BE2C (cell line): Measurements from ENCODE around the gene SMAD3. TPM values are rescaled to one million over a fixed set of nuclear protein-coding genes. Genes with fewer than 3 reads are reported as not detected.
A peak's percentile ranks its signal among the peaks of the same experiment; 100 is the strongest.
"Not testable (repeated sequence)": the region's sequence is repeated elsewhere in the genome, so short reads cannot be mapped to it uniquely, and the experiment has no call there.

Source experiments
- DNase-seq: peaks from one replicate; pipeline ENCODE4 v3.0.0-alpha.2; 2020
- H3K27me3 ChIP-seq: fragments of 250-450 bp; sonication (Bioruptor Pico); 2 replicates; pipeline ENCODE4 v1.5.1; 2020; ENCODE audit warnings: mild to moderate bottlenecking
- H3K36me3 ChIP-seq: fragments of 250-450 bp; sonication (Bioruptor Pico); 2 replicates; pipeline ENCODE4 v1.5.1; 2020; ENCODE audit warnings: mild to moderate bottlenecking
- H3K4me1 ChIP-seq: fragments of 250-450 bp; sonication (Bioruptor Pico); 2 replicates; pipeline ENCODE4 v1.5.1; 2020
- H3K4me3 ChIP-seq: 2 replicates; pipeline ENCODE4 v1.5.1; 2011; ENCODE audit warnings: low read depth, low read length
- H3K9me3 ChIP-seq: fragments of 250-450 bp; sonication (Bioruptor Pico); 2 replicates; pipeline ENCODE4 v1.5.1; 2020
- CTCF ChIP-seq: IDR thresholded peaks from 2 replicates; pipeline ENCODE4 v1.5.1; 2012; ENCODE audit warnings: mild to moderate bottlenecking, low read depth, low read length
- polyA plus RNA-seq: library from polyadenylated mRNA; unstranded; fragments of >200 nt; gene quantifications from one replicate; pipeline ENCODE4 v1.2.1, GENCODE V29; 2012; ENCODE audit warnings: low read depth, missing spikeins; ENCODE audit not compliant: insufficient read length, insufficient read depth

The SMAD3 gene
- polyA plus RNA-seq = 2.1 TPM

- no peaks in the 10 kb centered on the region for H3K36me3 ChIP-seq
- H3K4me3 ChIP-seq = peak within 1 kb of the TSS; percentile 84
- no peak for TF ChIP-seq CTCF
- peak; percentile 87 for DNase-seq
- H3K9me3 ChIP-seq = no peaks in the 10 kb centered on the region
- no peaks in the 10 kb centered on the region for H3K4me1 ChIP-seq
- H3K27me3 ChIP-seq = no peaks in the 10 kb centered on the region
These were observed at the start of gene SMAD3 for GRCh38 chr15:67065531-67066005. Gene SMAD3, plus strand, starts transcription at chr15:67065602. Its CDS starts 553 bp downstream, at chr15:67066155.

- H3K4me3 ChIP-seq = no peak overlapping the region
- no peaks in the 10 kb centered on the region; the same call in 1 of the 2 replicates for H3K9me3 ChIP-seq
- no peaks in the 10 kb centered on the region for H3K27me3 ChIP-seq
- DNase-seq = no peak
- no peak for TF ChIP-seq CTCF
- H3K4me1 ChIP-seq = no peaks in the 10 kb centered on the region
- H3K36me3 ChIP-seq = no peaks in the 10 kb centered on the region
These were observed 48.1 kb upstream of the SMAD3 start for GRCh38 chr15:67017311-67017710.

GRCh38 chr15:67018026-67018425, 47.4 kb upstream of the SMAD3 start:
- Histone ChIP-seq H3K9me3 (no peaks in the 10 kb centered on the region; the same call in 1 of the 2 replicates), H3K27me3 (no peaks in the 10 kb centered on the region), H3K36me3 (no peaks in the 10 kb centered on the region), H3K4me1 (no peaks in the 10 kb centered on the region), H3K4me3 (no peak overlapping the region)
- no peak for DNase-seq
- TF ChIP-seq CTCF = no peak

GRCh38 chr15:67018441-67018840, 47.0 kb upstream of the SMAD3 start:
- H3K27me3 ChIP-seq = no peaks in the 10 kb centered on the region
- no peak for DNase-seq
- peaks cover under 1% of the 10 kb centered on the region for H3K4me1 ChIP-seq
- no peaks in the 10 kb centered on the region; the same call in 1 of the 2 replicates for H3K9me3 ChIP-seq
- no peaks in the 10 kb centered on the region for H3K36me3 ChIP-seq
- H3K4me3 ChIP-seq = no peak overlapping the region
- no peak for TF ChIP-seq CTCF

- no peaks in the 10 kb centered on the region; the same call in 1 of the 2 replicates for H3K9me3 ChIP-seq
- no peak for TF ChIP-seq CTCF
- DNase-seq = no peak
- H3K4me3 ChIP-seq = no peak overlapping the region
- no peaks in the 10 kb centered on the region for H3K36me3 ChIP-seq
- no peaks in the 10 kb centered on the region for H3K27me3 ChIP-seq
- H3K4me1 ChIP-seq = peaks cover 7% of the 10 kb centered on the region
These were observed 46.3 kb upstream of the SMAD3 start for GRCh38 chr15:67019069-67019468.

- DNase-seq = no peak
- no peaks in the 10 kb centered on the region for H3K27me3 ChIP-seq
- H3K4me3 ChIP-seq = no peak overlapping the region
- no peak for TF ChIP-seq CTCF
- H3K4me1 ChIP-seq = peaks cover 8% of the 10 kb centered on the region
- no peaks in the 10 kb centered on the region; the same call in 1 of the 2 replicates for H3K9me3 ChIP-seq
- no peaks in the 10 kb centered on the region for H3K36me3 ChIP-seq
These were observed 45.4 kb upstream of the SMAD3 start for GRCh38 chr15:67019884-67020520.

GRCh38 chr15:67020668-67021067, 44.7 kb upstream of the SMAD3 start:
- H3K4me3 ChIP-seq, H3K36me3 ChIP-seq, H3K4me1 ChIP-seq, H3K27me3 ChIP-seq, DNase-seq, H3K9me3 ChIP-seq: not testable (repeated sequence)
